ENCODE measurements around the gene DCXR.

The DCXR gene

GRCh38 chr17:82058855-82059249 is 21.4 kb upstream of the DCXR start:
- no peak overlapping the region for H3K4me3 ChIP-seq (ENCODE audit: control insufficient read depth, low read depth, low read length)
- no peak for TF ChIP-seq CTCF (conservative IDR thresholded peaks at IDR 0.05; ENCODE audit: control insufficient read depth, insufficient read depth, low read depth, low read length)
- DNase-seq (ENCODE audit: low read depth): no peak

DNA sequence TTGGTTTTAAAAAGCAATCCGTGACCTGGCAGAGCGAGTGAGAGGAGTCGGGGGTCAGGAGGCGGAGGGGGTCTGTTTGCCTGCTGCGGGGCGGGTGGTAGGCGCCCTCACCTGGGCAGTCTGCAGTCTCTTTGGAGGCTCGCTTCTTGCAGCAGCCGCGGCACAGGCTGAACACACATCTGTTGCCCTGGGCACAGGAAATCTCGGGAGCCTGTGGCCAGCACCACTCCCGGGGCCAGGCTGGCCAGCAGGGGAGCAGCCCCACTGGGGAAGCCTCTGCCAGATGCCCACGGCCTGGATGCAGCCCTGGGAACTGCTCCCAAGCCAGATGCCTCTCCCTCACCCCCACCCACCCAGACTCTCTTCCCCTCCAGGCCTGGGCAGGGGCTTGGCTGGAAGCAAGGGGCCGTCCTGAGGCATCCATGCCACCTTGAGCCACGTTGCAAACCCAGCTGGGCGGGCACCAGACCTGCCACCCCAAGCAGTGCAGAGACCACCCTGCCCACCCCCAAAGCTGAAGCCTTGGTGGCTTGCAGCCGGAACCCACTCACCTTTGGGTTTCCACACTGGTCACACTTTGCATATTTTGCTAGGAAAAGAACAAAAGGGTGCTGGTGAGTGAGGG is 20.8 kb upstream of the DCXR start:
- no peak for TF ChIP-seq CTCF (conservative IDR thresholded peaks at IDR 0.05; ENCODE audit: control insufficient read depth, insufficient read depth, low read depth, low read length)
- no peak overlapping the region for H3K4me3 ChIP-seq (ENCODE audit: control insufficient read depth, low read depth, low read length)
- DNase-seq (ENCODE audit: low read depth): no peak

GRCh38 chr17:82056729-82057621 is 19.5 kb upstream of the DCXR start:
- H3K4me3 ChIP-seq (ENCODE audit: control insufficient read depth, low read depth, low read length): no peak overlapping the region
- TF ChIP-seq CTCF (conservative IDR thresholded peaks at IDR 0.05; ENCODE audit: control insufficient read depth, insufficient read depth, low read depth, low read length): no peak
- no peak for DNase-seq (ENCODE audit: low read depth)

GRCh38 chr17:82055965-82056728 is 18.6 kb upstream of the DCXR start:
- no peak for TF ChIP-seq CTCF (conservative IDR thresholded peaks at IDR 0.05; ENCODE audit: control insufficient read depth, insufficient read depth, low read depth, low read length)
- no peak overlapping the region for H3K4me3 ChIP-seq (ENCODE audit: control insufficient read depth, low read depth, low read length)
- DNase-seq (ENCODE audit: low read depth): no peak

DNA sequence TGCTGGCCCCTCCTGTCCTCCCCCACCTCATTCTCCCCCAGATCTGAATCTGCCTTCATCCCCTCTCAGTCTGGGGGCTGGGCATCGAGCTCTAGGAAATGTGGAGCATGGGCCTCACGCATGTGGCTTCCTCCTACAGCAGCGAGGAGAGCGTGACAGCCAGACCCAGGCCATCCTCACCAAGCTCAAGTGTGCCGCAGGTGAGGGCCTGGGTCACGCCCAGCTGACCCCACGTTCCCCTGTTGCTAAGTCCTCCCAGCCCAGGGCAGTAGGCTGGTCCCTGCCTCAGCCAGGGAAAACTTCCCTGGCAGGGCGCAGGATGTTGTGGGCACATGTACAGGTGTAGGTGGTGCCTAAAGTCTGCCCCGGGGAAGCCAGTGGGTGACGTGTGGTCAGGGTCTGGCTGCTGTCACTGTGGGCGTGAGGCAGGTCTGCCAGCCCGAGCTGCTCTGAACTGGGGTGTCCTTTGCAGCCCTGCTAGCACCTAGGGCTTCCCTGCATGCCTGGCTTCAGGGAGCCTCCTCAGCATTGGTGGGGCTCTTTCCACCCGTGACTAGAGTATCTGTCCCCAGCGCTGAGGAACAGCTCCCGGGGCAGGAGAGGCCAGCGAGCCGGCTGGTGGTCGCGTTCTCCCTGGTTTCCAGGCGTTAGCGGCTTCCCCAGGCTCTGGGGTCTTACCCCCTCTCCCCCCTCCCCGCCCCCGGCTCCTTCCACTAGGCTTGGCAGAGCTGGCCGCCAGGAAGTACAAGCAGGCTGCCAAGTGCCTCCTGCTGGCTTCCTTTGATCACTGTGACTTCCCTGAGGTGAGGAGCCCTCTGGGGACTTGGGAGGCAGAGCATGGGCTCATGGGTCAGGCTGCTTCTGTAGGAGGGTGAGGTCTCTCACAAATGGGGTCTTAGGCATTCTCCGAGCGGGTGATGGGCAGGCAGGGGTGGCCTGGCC is 17.8 kb upstream of the DCXR start:
- no peak for TF ChIP-seq CTCF (conservative IDR thresholded peaks at IDR 0.05; ENCODE audit: control insufficient read depth, insufficient read depth, low read depth, low read length)
- no peak for DNase-seq (ENCODE audit: low read depth)
- H3K4me3 ChIP-seq (ENCODE audit: control insufficient read depth, low read depth, low read length): no peak overlapping the region
